Hematopoietic multipotent progenitor cell treated with erythropoietin and hydrocortisone succinate and interleukin-3 and kit ligand, for 4 days (in vitro differentiated cells): Measurements from ENCODE around the gene CCNB1.
A peak's percentile ranks its signal among the peaks of the same experiment; 100 is the strongest.
"Not testable (repeated sequence)": the region's sequence is repeated elsewhere in the genome, so short reads cannot be mapped to it uniquely, and the experiment has no call there.

ENCODE experiments used
- DNase-seq: peaks from one replicate; pipeline ENCODE4 v3.0.0-alpha.2; 2015

Gene CCNB1

DNA sequence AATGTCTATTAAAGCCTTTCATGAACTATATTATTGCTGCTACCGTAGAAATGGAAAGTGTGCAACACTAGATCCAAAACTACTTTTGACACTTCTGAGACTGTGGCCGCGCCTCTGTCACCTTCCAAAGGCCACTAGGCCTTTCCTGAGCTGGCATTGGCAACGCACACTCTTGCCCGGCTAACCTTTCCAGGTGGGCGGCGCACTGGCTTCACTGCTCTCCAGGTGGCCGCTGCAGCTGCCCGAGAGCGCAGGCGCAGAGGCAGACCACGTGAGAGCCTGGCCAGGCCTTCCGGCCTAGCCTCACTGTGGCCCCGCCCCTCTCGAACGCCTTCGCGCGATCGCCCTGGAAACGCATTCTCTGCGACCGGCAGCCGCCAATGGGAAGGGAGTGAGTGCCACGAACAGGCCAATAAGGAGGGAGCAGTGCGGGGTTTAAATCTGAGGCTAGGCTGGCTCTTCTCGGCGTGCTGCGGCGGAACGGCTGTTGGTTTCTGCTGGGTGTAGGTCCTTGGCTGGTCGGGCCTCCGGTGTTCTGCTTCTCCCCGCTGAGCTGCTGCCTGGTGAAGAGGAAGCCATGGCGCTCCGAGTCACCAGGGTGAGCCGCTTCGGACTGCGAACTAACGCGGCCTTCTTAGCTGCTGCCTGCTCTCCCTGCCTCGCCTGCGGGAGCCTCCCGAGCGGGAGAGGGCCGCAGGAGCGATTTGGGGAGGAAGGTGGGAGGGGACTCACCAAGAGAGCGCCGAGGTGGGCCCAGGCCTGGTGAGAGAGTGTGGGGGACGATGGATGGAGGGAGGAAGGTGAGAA is at the start of gene CCNB1:
CCNB1 (plus strand) TSS at position 465 of the 807 bp plus-strand sequence; CDS start at position 578, 113 bp downstream.
- peak; percentile 99 for DNase-seq

DNA sequence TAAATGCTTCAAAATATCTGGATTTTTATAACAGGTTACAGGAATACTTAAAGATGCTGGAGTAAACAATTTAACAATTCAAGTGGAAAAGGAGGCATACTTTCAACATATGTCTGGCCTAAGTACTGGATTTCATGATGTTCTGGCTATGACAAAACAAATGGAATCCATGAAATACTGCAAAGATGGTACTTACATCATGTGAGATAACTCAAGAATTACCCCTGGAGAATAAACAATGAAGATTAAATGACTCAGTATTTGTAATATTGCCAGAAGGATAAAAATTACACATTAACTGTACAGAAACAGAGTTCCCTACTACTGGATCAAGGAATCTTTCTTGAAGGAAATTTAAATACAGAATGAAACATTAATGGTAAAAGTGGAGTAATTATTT is 37.5 kb upstream of the CCNB1 start:
- DNase-seq = no peak

DNA sequence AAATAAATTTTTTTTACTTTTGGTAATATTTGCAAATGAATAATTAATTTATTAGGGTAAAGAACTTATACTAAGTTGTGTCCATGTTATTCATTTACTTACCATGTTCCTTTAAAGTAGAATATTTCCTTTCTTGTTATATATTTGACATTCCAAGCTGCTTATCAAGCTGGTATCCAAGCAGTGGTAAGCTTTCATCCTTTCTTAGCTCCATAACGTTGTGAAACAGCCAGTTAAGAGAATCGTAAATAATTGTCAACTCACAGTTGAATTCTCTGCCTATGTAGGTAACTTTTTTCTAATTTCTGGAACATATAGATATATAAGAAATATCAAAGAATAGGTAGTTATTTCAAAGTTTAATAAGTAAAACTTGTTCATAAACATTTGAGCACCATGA is 36.7 kb upstream of the CCNB1 start:
- DNase-seq = no peak

DNA sequence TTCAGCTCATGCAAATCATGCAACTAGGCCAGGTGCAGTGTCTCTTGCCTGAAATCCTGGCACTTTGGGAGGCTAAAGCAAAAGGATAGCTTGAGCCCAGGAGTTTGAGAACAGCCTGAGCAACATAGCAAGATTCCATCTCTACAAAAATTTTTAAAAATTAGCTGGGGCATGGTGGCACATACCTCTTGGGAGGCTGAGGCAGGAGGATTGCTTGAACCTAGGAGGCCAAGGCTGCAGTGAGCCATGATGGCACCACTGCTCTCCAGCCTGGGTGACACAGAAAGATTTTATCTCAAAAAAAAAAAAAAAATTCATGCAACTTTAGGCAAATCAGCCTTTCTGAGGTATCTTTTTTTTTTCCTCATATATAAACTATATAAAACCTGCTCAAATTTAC is 35.6 kb upstream of the CCNB1 start:
- no peak for DNase-seq

DNA sequence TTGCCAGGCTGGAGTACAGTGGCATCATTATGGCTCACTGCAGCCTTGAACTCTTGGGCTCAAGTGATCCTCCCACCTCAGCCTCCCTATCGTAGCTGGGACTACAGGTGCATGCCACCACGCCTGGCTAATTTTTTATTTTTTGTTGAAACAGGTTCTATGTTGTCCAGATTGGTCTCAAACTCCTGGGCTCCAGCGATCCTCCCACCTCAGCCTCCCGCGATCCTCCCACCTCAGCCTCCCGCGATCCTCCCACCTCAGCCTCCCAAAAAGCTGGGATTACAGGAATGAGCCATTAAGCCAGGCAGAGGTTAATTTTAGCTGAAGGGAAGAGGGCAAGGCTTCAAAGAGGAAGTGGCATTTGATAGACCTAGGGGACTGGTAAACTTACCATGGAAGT is 32.8 kb upstream of the CCNB1 start:
- no peak for DNase-seq

DNA sequence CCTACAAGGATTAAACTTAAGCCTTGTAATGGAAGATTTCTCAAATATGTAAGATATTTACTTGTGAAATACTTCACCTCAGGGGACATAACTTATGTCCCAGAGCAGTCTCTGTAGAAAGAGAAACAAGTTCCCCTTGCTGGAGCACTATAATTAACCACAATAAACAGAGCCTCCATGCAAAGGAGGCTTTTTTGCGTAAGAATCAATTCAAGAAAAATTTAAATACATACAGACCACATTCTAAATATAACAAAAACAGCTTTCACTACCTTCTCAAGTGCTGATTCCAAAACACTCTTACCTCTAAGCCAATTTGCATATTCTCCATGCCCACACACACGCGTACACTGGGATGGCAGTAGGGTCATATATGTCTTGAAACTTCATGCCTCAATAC is 30.7 kb upstream of the CCNB1 start:
- DNase-seq = peak; percentile 8

DNA sequence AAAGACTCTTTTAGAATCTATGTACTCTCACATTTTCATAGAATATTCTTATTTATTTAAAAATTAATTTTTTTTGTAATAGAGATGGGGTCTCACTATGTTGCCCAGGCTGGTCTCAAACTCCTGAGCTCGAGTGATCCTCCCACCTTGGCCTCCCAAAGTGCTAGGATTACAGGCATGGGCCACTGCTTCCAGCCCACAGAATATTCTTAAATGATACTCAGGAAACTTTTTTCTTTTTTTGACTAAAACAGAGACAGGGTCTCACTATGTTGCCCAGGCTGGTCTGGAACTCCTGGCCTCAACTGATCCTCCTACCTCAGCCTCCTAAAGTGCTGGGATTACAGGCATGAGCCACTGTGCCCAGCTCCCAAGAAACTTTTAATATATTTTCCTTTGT is 29.7 kb upstream of the CCNB1 start:
- DNase-seq = not testable (repeated sequence)

DNA sequence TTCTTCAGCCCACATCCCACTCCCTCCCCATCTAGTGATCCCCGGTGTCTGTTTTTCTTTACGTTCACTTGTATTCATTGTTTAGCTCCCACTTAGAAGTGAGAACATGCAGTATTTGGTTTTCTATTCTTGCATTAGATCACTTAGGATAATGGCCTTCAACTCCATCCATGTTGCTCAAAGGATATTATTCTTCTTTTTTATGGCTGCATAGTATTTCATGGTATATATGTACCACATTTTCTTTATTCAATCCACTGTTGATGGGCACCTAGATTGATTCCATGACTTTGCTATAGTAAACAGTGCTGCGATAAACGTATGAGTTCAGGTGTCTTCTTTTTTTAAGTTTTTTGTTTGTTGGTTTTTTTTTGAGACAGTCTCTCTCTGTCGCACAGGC is 29.1 kb upstream of the CCNB1 start:
- no peak for DNase-seq

DNA sequence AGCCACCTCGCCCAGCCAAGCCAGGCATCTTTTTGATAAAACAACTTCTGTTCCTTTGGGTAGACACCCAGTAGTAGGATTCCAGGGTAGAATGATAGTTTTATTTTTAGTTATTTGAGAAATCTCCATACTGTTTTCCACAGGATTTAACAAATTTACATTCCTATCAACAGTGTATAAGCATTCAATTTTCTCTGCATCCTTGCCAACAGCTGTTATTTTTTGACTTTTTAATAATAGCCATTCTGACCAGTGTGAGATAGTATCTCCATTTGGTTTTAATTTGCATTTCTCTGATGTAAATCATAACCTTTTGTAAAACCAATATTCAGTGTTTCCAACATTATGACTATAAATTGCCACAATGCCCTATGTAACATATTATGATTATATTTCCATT is 28.2 kb upstream of the CCNB1 start:
- no peak for DNase-seq

DNA sequence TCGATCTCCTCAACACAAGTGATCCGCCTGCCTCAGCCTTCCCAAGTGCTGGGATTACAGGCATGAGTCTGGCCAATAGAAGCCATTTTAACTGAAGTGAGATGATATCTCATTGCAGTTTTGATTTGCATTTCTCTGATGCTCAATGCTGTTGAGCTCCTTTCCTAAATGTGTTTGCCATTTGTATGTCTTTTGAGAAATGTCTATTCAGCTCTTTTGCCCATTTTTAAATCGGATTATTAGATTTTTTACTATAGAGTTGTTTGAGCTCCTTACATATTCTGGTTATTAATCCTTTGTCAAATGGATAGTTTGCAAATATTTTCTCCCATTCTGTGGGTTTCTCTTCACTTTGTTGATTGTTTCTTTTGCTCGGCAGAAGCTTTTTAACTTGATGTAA is 26.7 kb upstream of the CCNB1 start:
- not testable (repeated sequence) for DNase-seq

DNA sequence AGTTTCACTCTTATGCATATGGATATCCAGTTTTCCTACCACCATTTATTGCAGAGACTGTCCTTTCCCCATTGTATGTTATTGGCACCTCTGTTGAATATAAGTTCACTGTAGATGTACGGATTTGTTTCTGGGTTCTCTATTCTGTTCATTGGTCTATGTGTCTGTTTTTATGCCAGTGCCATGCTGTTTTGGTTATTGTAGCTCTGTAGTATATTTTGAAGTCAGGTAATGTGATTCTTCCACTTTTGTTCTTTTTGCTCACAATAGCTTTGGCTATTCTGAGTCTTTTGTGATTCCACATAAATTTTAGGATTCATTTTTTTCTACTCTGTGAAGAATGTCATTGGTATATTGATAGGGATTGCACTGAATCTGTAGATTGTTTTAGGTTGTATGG is 26.1 kb upstream of the CCNB1 start:
- DNase-seq = no peak

DNA sequence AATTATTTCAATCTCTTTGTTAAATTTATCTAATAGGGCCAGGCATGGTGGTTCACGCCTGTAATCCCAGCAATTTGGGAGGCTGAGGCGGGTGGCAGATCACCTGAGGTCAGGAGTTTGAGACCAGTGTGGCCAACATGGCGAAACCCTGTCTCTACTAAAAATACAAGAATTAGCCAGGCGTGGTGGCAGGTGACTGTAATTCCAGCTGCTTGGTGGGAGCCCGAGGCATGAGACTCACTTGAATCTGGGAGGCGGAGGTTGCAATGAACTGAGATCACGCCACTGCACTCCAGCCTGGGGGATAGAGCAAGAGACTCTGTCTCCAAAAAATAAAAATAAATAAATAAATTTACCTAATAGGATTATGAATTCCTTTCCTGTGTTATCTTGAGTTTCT is 18.4 kb upstream of the CCNB1 start:
- DNase-seq = not testable (repeated sequence)

DNA sequence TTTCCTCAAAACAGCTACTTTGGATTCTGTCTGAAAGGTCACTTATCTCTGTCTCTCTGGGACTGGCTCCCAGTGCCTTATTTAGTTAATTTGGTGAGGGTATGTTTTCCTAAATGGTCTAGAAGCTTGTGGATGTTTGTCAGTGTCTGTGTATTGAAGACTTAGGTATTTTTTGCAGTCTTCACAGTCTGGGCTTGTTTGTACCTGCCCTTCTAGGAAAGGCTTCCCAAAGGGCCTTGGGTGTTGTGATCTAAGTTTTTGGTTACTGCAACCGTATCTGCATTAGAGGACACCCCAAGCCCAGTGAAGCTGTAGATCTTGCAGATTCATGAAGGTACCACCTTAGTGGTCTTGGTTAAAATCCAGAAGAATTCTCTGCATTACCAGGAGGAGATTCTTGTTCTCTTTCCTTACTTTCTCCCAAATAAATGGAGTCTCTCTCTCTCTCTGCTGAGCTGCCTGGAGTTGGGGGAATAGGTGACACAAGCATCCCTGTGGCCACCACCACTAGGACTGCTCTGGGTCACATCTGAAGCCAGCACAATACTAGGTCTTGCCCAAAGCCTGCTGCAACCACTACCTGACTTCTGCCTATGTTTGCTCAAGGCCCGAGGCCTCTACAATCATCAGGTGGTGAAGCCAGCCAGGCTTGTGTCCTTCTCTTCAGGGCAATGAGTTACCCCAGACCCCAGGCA is 17.8 kb upstream of the CCNB1 start:
- DNase-seq = no peak

DNA sequence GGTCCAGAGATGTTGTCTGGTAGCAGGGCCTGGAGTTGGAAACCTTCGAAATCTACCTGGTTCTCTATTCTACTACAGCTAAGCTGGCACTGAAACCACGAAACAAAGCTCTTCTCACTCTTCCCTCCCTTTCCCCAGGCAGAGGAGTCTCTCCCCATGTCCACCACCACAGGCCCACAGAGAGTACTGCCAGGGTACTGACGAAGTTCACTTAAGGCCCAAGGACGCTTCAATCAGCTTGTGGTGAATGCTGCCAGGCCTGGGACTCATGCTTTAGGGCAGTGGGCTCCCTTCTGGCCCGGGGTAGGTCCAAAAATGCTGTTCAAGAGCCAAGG is 17.3 kb upstream of the CCNB1 start:
- DNase-seq = no peak

DNA sequence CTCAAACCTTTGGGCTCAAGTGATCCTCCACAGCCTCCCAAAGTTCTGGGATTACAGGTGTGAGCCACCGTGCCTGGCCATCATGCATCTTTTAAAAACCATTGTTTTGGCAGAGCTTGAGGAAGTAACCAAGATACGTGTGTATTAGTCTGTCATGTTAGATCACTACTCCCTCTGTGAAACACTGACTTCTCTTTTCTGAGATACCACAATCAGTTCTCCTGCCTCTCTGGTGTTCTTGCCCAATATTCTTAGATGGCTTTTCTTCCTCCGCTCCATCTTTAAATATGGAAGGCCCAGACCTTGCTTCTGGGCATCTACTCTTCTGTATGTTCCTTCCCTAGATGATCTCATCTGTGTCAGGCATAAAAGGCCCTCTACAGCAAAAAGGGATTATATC is 14.2 kb upstream of the CCNB1 start:
- DNase-seq = peak; percentile 64

DNA sequence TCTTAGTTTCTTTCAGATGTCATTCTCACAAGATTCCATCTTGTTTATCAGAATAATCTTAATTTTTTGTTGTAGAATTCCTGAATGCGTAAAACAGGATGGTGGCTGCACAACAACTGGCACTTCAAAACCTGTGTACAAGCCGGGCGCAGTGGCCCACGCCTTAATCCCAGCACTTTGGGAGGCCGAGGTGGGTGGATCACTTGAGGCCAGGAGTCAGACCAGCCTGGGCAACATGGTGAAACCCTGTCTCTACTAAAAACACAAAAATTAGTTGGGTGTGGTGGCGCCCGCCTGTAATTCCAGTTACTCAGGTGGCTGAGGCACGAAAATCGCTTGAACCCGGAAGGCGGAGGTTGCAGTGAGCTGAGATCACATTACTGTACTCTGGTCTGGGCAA is 10.5 kb upstream of the CCNB1 start:
- DNase-seq = no peak

DNA sequence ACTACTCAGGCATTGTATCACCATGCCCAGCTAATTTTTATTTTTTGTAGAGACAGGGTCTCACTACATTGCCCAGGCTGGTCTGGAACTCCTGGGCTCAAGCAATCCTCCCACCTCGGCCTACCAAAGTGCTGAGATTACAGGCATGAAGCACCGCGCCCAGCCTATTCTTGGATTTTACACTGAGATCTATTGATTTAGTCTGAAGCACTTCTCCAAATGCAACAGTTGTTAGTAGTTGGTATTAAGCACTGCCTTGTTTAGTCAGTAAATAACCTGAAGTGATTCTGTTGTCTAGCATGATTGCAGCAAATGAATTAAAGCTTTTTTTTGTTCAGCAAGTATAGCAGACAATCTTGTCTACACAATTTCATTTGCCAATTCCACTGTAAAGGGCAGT is 8.9 kb upstream of the CCNB1 start:
- no peak for DNase-seq

DNA sequence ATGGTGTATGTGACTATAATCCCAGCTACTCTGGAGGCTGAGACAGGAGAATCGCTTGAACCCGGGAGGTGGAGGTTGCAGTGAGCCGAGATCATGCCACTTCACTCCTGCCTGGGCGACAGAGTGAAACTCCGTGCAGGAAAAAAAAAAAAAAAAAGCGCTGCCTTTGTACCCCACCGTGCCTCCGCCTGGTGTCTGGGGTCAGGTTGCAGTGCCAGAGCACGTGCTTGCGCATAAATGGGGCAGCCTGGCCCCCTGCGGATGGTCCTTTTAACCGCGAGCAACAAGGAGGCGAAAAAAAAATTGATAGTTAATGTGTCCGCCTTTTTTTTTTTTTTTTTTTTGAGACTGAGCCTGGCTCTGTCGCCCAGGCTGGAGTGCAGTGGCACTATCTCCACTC is 6.3 kb upstream of the CCNB1 start:
- DNase-seq = no peak

DNA sequence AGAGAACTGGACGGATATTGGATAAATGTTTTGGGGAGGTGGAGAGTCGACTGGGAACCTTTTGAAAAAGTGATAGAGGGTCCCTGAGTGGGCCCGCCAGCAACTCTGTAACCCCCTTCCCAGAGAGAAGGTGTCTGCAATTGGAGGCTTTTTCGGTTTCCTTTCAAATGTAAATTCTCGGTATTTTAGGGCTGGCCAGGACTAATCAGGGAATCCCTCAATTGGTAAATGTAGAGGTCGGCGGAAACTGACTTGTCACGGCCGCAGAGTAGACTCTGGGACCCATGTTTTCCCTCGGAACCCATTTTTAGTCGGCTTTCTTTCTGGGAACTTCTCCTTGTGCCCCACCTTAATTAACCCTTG is 524 bp downstream of the CCNB1 start:
- peak; percentile 43 for DNase-seq

DNA sequence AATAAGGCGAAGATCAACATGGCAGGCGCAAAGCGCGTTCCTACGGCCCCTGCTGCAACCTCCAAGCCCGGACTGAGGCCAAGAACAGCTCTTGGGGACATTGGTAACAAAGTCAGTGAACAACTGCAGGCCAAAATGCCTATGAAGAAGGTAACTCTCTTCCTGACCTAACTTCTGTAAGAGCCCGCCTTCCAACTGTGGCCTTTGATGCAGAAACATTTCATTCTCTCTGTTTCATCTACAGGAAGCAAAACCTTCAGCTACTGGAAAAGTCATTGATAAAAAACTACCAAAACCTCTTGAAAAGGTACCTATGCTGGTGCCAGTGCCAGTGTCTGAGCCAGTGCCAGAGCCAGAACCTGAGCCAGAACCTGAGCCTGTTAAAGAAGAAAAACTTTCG is 979 bp downstream of the CCNB1 start:
- peak; percentile 16 for DNase-seq

DNA sequence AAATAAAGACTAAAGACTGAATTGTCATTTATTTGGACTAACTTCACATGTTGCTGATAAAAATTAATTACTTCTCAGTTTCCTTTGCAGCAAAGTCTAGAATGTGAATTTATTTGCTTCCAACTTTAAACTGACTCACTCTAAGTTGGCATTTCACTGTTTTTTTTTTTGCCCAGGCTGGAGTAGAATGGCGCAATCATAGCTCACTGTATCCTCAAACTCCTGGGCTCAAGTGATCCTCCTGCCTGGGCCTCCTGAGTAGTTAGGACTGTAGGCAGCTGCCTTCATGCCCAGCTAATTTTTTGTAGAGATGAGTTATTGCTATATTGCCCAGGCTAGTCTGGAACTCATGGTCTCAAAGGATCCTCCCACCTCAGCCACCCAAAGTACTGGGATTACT is 3.5 kb downstream of the CCNB1 start:
- no peak for DNase-seq

DNA sequence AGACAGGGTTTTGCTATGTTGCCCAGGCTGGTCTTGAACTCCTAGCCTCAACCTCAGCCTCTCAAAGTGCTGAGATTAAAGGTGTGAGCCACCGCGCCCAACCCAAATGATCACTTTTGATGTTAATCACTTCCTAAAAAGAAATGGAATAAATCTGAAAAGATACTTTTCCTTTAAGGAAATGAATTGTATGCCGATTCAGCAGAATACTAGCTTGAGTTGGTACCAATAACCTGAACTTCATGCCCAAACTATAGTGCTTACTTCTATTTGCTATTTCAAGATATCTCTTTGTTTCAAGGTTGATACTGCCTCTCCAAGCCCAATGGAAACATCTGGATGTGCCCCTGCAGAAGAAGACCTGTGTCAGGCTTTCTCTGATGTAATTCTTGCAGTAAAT is 4.0 kb downstream of the CCNB1 start:
- no peak for DNase-seq

DNA sequence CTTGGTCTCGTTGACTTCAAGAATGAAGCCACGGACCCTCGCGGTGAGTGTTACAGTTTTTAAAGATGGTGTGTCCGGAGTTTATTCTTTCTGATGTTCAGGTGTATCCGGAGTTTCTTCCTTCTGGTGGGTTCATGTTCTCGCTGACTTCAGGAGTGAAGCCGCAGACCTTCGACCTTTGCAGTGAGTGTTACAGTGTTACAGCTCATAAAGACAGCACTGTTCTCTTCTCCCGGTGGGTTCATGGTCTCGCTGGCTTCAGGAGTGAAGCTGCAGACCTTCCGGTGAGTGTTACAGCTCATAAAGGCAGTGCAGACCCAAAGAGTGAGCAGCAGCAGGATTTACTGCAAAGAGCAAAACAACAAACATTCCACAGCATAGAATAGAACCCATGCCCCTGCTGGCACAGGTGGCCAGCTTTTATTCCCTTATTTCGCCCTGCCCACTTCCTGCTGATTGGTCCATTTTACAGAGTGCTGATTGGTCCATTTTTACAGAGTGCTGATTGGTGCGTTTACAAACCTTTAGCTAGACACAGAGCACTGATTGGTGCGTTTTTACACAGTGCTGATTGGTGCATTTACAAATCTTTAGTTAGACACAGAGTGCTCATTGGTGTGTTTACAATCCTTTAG is 14.8 kb downstream of the CCNB1 start:
- DNase-seq = not testable (repeated sequence)

DNA sequence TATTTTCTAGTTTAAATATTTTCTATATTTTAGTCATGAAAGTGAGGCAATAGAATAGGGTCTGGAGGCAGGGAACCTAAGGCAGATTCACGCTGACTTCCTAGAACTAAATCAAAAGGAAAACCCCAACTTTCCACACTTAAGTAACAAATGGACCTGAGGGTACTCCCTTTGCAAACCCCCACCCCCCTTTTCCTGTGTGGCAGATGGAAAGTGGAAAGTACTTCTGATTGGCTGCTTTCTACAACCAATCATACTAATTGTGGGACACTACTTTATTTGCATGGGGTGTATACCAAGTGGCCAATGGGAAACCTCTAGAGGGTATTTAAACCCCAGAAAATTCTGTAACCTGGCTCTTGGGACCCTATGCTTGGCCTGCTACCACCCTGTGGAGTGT is 17.7 kb downstream of the CCNB1 start:
- no peak for DNase-seq
